Effector memory CD4-positive, alpha-beta T cell (primary cell): ENCODE data around the gene OSGEPL1.
"Not testable (repeated sequence)": the region's sequence is repeated elsewhere in the genome, so short reads cannot be mapped to it uniquely, and the experiment has no call there.

Experiments used
- DNase-seq, 3 donors: peaks; one replicate each; pipeline ENCODE4 v3.0.0-alpha.2; 2020
- H3K27ac ChIP-seq: 2 replicates; pipeline ENCODE4 v1.7.0; 2013; ENCODE audit warnings: mild to moderate bottlenecking, low read length, moderate library complexity; ENCODE audit not compliant: insufficient read depth, poor library complexity, severe bottlenecking
- H3K27me3 ChIP-seq: replicated peaks from 2 replicates; pipeline ENCODE4 v1.7.0; 2013; ENCODE audit warnings: mild to moderate bottlenecking, low read length; ENCODE audit not compliant: insufficient read depth, control insufficient read depth, poor library complexity, severe bottlenecking
- H3K36me3 ChIP-seq: 2 replicates; pipeline ENCODE4 v1.7.0; 2013; ENCODE audit warnings: mild to moderate bottlenecking, low read length, moderate library complexity; ENCODE audit not compliant: control insufficient read depth, insufficient read depth
- H3K4me1 ChIP-seq: 2 replicates; pipeline ENCODE4 v1.7.0; 2013; ENCODE audit warnings: low read length, mild to moderate bottlenecking; ENCODE audit not compliant: control insufficient read depth, insufficient read depth, poor library complexity, severe bottlenecking
- H3K4me3 ChIP-seq: 2 replicates; pipeline ENCODE4 v1.7.0; 2013; ENCODE audit warnings: low read length, low read depth, mild to moderate bottlenecking; ENCODE audit not compliant: insufficient read depth, poor library complexity, severe bottlenecking
- H3K9me3 ChIP-seq: 2 replicates; pipeline ENCODE4 v1.7.0; 2013; ENCODE audit warnings: mild to moderate bottlenecking, low read length, moderate library complexity; ENCODE audit not compliant: control insufficient read depth

Gene OSGEPL1

DNA sequence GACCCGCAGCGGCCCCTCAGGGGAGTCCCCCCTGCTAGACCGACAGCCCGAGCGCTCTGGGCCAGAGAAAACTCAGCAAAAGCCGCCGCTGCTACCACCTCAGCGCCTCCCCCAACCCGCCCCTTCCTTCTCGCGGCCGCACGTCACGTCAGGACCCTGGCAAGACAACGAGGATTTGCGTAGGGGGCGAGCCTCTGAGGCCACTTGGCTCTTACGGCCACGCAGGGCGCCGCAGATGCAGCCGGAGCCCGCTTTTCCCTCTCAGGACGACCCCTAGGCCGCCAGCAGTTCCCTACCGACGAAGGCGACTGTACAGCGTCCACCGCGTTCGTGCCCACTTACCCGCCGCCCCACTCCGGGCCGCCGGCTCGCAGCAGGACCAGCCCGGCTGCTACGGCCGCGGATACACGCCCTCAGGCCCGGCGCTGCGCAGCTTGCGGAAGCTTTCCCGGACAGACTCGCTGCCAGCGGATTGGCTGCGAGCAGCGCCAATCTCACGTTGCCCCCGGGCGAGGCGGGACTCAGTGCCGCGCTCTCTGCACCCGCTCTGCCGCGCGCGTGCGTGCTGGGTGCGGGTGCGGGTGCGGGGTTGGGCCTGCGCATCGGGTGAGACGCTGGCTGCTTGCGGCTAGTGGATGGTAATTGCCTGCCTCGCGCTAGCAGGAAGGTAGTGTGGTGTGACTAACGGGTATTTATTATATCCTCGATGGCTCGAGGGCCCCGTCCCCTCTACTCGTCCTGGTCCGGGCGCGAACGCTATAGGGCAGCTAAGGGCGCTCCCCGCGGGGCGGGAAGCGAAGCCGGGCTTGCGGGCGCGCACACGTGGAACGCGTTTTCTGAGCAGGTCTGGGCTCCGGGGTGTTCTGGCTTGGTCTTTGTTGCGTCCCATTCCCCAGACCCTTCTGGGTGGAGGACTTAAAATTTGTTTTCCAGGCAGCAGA is 21.6 kb upstream of the OSGEPL1 start, which contains the start of the genes ORMDL1 and PMS1:
ORMDL1 (minus strand) TSS at position 413 of the 941 bp plus-strand sequence. CDS start 1,744 bp downstream, outside the sequence.
PMS1 (plus strand) TSS at position 524 of the 941 bp plus-strand sequence. CDS start 7,360 bp downstream, outside the sequence.
- H3K4me3 ChIP-seq = peak within 1 kb of the TSS; percentile 86
- peaks cover 19% of the 10 kb centered on the region for H3K36me3 ChIP-seq
- peak within 1 kb of the TSS; percentile 94 for H3K27ac ChIP-seq
- H3K27me3 ChIP-seq = no peaks in the 10 kb centered on the region
- peaks cover 18% of the 10 kb centered on the region for H3K4me1 ChIP-seq
- DNase-seq = peak; percentile 86 to 91 (median 90)
- H3K9me3 ChIP-seq = no peaks in the 10 kb centered on the region

- no peak for DNase-seq
- H3K27ac ChIP-seq = peak overlapping the region; percentile 94
- peaks cover 19% of the 10 kb centered on the region for H3K36me3 ChIP-seq
Measured at GRCh38 chr2:189783451-189783926, 20.9 kb upstream of the OSGEPL1 start.

GRCh38 chr2:189782221-189782671 is 19.7 kb upstream of the OSGEPL1 start:
- no peaks in the 10 kb centered on the region for H3K9me3 ChIP-seq
- peaks cover 18% of the 10 kb centered on the region for H3K4me1 ChIP-seq
- no peak for DNase-seq

More at GRCh38 chr2:189783451-189783926, 20.9 kb upstream of the OSGEPL1 start:
- Histone ChIP-seq H3K9me3 (no peaks in the 10 kb centered on the region), H3K4me3 (peak overlapping the region; percentile 86), H3K4me1 (peaks cover 18% of the 10 kb centered on the region), H3K27me3 (no peaks in the 10 kb centered on the region)

GRCh38 chr2:189772212-189772611 is 9.6 kb upstream of the OSGEPL1 start:
- no peaks in the 10 kb centered on the region for H3K27me3 ChIP-seq
- H3K9me3 ChIP-seq = no peaks in the 10 kb centered on the region
- no peak overlapping the region for H3K27ac ChIP-seq
- no peak overlapping the region for H3K4me3 ChIP-seq
- H3K36me3 ChIP-seq = peaks cover 52% of the 10 kb centered on the region
- DNase-seq = no peak
- H3K4me1 ChIP-seq = no peaks in the 10 kb centered on the region

More at GRCh38 chr2:189782221-189782671, 19.7 kb upstream of the OSGEPL1 start:
- peak overlapping the region; percentile 86 for H3K4me3 ChIP-seq
- no peaks in the 10 kb centered on the region for H3K27me3 ChIP-seq
- H3K36me3 ChIP-seq = peaks cover 23% of the 10 kb centered on the region
- H3K27ac ChIP-seq = no peak overlapping the region

- H3K4me3 ChIP-seq = no peak overlapping the region
- H3K4me1 ChIP-seq = no peaks in the 10 kb centered on the region
- H3K36me3 ChIP-seq = peaks cover 40% of the 10 kb centered on the region
- no peak for DNase-seq
- H3K27ac ChIP-seq = no peak overlapping the region
- no peaks in the 10 kb centered on the region for H3K27me3 ChIP-seq
- H3K9me3 ChIP-seq = no peaks in the 10 kb centered on the region
Measured at GRCh38 chr2:189770590-189771322, 8.2 kb upstream of the OSGEPL1 start.

- Histone ChIP-seq H3K9me3 (no peaks in the 10 kb centered on the region), H3K27ac (no peak overlapping the region), H3K4me1 (no peaks in the 10 kb centered on the region), H3K27me3 (no peaks in the 10 kb centered on the region), H3K36me3 (no peaks in the 10 kb centered on the region), H3K4me3 (peak overlapping the region; percentile 66)
- DNase-seq = no peak
Measured at GRCh38 chr2:189763908-189764661, 1.5 kb upstream of the OSGEPL1 start.

- H3K27ac ChIP-seq = peak overlapping the region; percentile 86
- H3K4me3 ChIP-seq = peak overlapping the region; percentile 66
- no peaks in the 10 kb centered on the region for H3K9me3 ChIP-seq
- H3K27me3 ChIP-seq = no peaks in the 10 kb centered on the region
- DNase-seq = no peak
- no peaks in the 10 kb centered on the region for H3K4me1 ChIP-seq
- no peaks in the 10 kb centered on the region for H3K36me3 ChIP-seq
Measured at GRCh38 chr2:189762229-189762550, 402 bp downstream of the OSGEPL1 start.

- H3K27me3 ChIP-seq, DNase-seq, H3K4me3 ChIP-seq, H3K9me3 ChIP-seq, H3K36me3 ChIP-seq, H3K4me1 ChIP-seq, H3K27ac ChIP-seq: not testable (repeated sequence)
Measured at GRCh38 chr2:189760154-189760553, 2.4 kb downstream of the OSGEPL1 start.

DNA sequence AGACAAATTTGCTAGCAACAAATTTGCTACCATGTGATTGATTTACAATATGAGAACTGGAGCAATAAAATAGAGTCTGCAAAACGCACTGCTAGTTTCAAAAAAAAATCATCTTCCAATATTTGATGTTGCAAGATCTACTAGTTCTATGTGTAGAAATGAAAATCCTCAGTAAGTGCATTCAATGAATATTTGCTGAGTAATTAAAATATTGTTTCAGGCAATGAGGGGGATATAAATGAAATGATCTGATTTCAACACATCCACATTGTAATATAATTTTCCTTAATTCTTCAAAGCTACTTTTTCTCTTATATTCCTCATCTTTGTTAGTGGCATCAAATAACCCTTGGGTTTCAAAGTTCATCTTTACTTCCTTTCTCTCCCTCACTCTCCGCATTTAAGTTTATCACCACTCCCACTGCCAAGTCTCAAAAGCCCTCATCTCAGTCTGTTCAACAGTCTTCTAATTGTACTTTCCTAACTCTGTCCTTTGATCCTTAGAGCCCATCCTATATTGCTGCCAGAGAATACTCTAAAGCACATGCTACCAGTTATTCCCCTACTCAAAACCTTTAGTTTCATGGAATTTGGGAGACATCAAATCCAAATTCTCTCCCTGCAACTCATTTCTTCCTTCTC is 6.2 kb downstream of the OSGEPL1 start:
- Histone ChIP-seq H3K4me1 (no peaks in the 10 kb centered on the region), H3K27me3 (no peaks in the 10 kb centered on the region), H3K4me3 (no peak overlapping the region), H3K36me3 (peaks cover 31% of the 10 kb centered on the region), H3K27ac (no peak overlapping the region), H3K9me3 (no peaks in the 10 kb centered on the region)
- no peak for DNase-seq
